IPS-15b (cell line): ENCODE measurements around the gene CEP43.

Source experiments
- H3K27me3 ChIP-seq: one replicate; pipeline ENCODE4 v1.6.1; 2013; ENCODE audit warnings: low read length; ENCODE audit not compliant: control insufficient read depth, insufficient read depth
- H3K36me3 ChIP-seq: one replicate; pipeline ENCODE4 v1.6.1; 2013; ENCODE audit warnings: low read length; ENCODE audit not compliant: control insufficient read depth, insufficient read depth
- H3K4me1 ChIP-seq: one replicate; pipeline ENCODE4 v1.6.1; 2013; ENCODE audit warnings: mild to moderate bottlenecking, low read length; ENCODE audit not compliant: control insufficient read depth, insufficient read depth
- H3K4me3 ChIP-seq: one replicate; pipeline ENCODE4 v1.5.1; 2013; ENCODE audit warnings: low read depth, low read length
- H3K9ac ChIP-seq: one replicate; pipeline ENCODE4 v1.6.1; 2013; ENCODE audit warnings: low read depth, mild to moderate bottlenecking, low read length
- H3K9me3 ChIP-seq: one replicate; pipeline ENCODE4 v1.6.1; 2013; ENCODE audit warnings: mild to moderate bottlenecking, low read length; ENCODE audit not compliant: control insufficient read depth, insufficient read depth

Gene CEP43

GRCh38 chr6:166956444-166957086 is 42.6 kb upstream of the CEP43 start, which contains the start of gene RNASET2:
RNASET2 (minus strand) TSS chr6:166956550; CDS start chr6:166956182, 368 bp downstream.
- Histone ChIP-seq H3K4me1 (peaks cover 6% of the 10 kb centered on the region), H3K27me3 (no peaks in the 10 kb centered on the region), H3K36me3 (no peaks in the 10 kb centered on the region), H3K4me3 (peak within 1 kb of the TSS; percentile 56), H3K9me3 (no peaks in the 10 kb centered on the region), H3K9ac (peak within 1 kb of the TSS; percentile 54)

- Histone ChIP-seq H3K9me3 (no peaks in the 10 kb centered on the region), H3K36me3 (no peaks in the 10 kb centered on the region), H3K4me1 (peaks cover 6% of the 10 kb centered on the region), H3K9ac (peak overlapping the region; percentile 54), H3K27me3 (no peaks in the 10 kb centered on the region), H3K4me3 (peak overlapping the region; percentile 56)
These were observed 42.0 kb upstream of the CEP43 start for GRCh38 chr6:166957087-166957804.

- H3K27me3 ChIP-seq: no peaks in the 10 kb centered on the region
- H3K9me3 ChIP-seq: no peaks in the 10 kb centered on the region
- no peak overlapping the region for H3K9ac ChIP-seq
- peaks cover 6% of the 10 kb centered on the region for H3K4me1 ChIP-seq
- no peak overlapping the region for H3K4me3 ChIP-seq
- H3K36me3 ChIP-seq: no peaks in the 10 kb centered on the region
These were observed 41.5 kb upstream of the CEP43 start for GRCh38 chr6:166957805-166958076.

DNA sequence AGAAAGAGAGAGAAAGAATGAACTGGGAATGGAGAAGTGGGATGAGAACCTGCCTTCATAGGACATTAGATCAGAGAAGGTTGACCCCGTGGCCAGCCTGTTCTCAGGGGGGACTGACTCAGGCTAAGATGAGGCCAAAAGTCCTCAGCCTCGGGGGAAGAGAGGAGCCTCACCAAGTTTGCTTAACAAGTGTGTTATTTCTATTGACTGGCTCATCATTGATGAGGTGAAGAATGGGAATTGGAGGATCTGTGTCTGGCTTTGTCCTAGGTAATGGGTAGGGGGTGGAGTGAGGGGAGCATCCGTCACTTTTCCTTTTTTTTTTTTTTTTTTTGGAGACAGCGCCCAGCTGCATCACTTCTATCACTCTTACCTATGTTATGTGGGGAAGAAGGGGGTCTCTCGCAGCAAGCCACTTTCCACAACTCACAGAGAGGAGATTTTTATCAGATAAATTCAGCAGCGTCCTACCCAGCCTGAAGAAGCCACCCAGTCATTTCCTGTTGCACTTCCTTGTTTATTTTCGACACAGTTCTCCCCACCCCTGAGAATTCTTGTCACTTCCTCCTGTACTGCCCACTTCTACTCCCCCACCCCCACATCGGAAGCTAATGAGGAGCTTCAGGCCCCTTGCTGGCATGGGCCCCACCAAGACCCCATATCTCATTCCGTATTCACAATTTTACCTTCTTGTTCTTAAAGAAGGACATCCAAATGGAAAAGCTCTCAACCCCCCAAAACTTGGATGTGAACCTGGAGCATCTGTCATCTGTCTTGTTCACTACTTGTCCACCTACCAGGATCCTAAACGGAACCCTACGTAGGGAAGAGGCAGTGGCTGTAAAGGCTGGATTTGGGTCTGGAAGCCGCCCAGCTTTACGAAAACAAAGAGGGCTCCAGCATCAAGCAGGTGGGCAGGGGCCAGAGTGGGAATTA is 40.0 kb upstream of the CEP43 start:
- Histone ChIP-seq H3K9ac (no peak overlapping the region), H3K4me3 (no peak overlapping the region), H3K9me3 (no peaks in the 10 kb centered on the region), H3K4me1 (peaks cover 6% of the 10 kb centered on the region), H3K36me3 (no peaks in the 10 kb centered on the region), H3K27me3 (no peaks in the 10 kb centered on the region)

DNA sequence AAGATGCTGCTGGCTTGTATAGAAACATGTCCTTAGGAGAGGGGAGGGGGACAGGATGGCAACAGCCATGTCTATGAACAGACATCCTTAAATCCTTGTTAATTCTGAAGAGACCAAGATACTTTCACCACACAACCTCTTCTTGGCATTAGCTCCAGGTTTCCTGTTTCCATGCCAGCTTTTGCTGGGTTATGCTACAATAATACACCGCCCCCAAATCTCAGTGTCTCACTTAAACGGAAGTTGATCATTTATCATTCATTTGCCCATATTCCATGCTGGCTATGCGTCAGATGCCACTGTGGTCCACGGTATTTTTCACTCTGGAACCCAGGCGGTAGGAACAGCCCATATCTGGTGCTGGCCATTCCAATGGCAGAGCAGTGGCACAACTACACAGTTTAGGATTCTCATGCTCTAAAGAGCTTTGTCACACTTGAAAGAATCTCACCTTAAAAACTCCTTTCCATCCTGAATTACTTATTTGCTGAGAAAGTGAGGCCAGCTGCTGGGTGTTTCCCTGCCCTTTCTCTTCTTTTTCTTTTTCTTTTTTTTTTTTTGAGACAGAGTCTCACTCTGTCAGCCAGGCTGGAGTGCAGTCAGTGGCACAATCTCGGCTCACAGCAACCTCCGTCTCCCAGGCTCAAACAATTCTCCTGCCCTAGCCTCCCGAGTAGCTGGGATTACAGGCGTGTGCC is 39.1 kb upstream of the CEP43 start:
- Histone ChIP-seq H3K9ac (no peak overlapping the region), H3K9me3 (no peaks in the 10 kb centered on the region), H3K27me3 (no peaks in the 10 kb centered on the region), H3K4me1 (peaks cover 6% of the 10 kb centered on the region), H3K36me3 (no peaks in the 10 kb centered on the region), H3K4me3 (no peak overlapping the region)

- peaks cover 6% of the 10 kb centered on the region for H3K4me1 ChIP-seq
- no peaks in the 10 kb centered on the region for H3K27me3 ChIP-seq
- H3K9ac ChIP-seq: no peak overlapping the region
- H3K36me3 ChIP-seq: no peaks in the 10 kb centered on the region
- H3K4me3 ChIP-seq: no peak overlapping the region
- H3K9me3 ChIP-seq: no peaks in the 10 kb centered on the region
These were observed 38.6 kb upstream of the CEP43 start for GRCh38 chr6:166960609-166960978.

GRCh38 chr6:166966268-166966667 is 32.9 kb upstream of the CEP43 start:
- Histone ChIP-seq H3K9ac (no peak overlapping the region), H3K4me3 (no peak overlapping the region), H3K9me3 (peaks cover 6% of the 10 kb centered on the region), H3K4me1 (no peaks in the 10 kb centered on the region), H3K36me3 (no peaks in the 10 kb centered on the region), H3K27me3 (no peaks in the 10 kb centered on the region)

DNA sequence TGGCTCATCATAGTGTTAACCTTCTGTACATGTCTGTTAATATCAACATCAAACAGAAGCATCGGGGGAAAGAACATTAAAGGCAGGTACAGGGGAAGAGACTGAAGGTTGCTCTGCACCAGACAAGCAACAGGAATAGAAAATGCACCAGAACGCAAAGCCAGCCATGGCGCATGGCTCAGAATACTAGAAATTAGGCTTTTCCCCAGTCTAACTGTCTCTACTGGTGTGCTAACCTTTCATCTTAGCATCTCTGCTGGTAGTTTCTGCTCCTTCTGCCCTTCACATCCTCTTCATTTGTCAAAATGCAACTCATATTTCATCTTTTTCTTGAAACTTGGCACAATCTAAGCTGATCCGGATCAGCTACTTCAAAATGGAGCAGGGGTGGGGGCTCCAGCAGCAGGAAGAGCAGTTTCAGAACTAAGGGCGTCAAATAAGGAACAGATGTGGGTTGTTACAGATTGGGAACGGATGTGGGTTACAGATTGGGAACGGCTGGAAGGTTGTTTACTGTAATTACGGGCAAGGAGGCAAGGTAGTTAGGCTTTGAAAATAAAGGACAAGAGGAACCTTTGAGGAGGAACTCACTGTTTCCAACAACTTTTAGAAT is 29.7 kb upstream of the CEP43 start:
- Histone ChIP-seq H3K36me3 (no peaks in the 10 kb centered on the region), H3K4me3 (no peak overlapping the region), H3K4me1 (no peaks in the 10 kb centered on the region), H3K9me3 (peaks cover 6% of the 10 kb centered on the region), H3K27me3 (no peaks in the 10 kb centered on the region), H3K9ac (no peak overlapping the region)

DNA sequence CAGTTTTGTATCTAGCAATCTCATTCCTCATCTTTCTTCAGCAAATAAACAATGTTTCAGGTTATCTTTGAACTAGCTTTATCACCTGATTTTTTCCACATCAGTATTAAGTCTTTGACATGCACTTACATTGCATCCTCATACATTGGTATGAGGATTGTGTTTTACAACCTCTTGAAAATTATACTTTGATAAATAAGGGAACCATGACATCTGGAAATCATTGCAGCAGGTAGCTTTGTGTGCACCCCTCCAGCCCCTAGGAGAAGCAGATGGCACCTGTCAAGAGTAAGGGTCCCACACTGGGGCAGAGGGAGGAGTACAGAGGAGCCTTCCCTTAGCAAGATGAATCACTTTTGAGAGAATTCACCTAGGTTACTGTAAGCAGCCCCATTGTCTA is 29.1 kb upstream of the CEP43 start:
- H3K27me3 ChIP-seq: no peaks in the 10 kb centered on the region
- no peaks in the 10 kb centered on the region for H3K4me1 ChIP-seq
- H3K9ac ChIP-seq: no peak overlapping the region
- no peak overlapping the region for H3K4me3 ChIP-seq
- H3K9me3 ChIP-seq: peaks cover 6% of the 10 kb centered on the region
- no peaks in the 10 kb centered on the region for H3K36me3 ChIP-seq

DNA sequence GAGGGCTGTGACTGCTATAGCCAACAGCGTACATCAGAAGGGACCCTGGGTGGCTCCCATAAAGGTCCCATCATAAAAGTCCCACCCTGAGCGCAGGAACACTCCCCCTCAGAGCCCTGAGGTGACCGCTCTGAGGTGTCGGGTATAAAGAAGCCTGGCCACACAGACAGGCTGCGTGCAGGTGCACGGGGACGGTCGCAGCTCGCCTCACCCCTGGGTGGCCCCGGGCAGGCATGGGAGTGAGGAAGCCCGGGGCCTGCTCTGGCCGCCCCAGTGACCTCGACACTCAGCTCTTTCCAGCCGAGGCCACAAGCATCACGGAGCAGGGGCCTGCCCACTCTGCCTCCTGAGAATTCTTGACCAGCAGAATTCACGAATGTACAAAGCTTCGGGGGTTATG is 28.4 kb upstream of the CEP43 start:
- Histone ChIP-seq H3K4me3 (no peak overlapping the region), H3K4me1 (no peaks in the 10 kb centered on the region), H3K36me3 (no peaks in the 10 kb centered on the region), H3K27me3 (no peaks in the 10 kb centered on the region), H3K9me3 (peaks cover 6% of the 10 kb centered on the region), H3K9ac (no peak overlapping the region)

DNA sequence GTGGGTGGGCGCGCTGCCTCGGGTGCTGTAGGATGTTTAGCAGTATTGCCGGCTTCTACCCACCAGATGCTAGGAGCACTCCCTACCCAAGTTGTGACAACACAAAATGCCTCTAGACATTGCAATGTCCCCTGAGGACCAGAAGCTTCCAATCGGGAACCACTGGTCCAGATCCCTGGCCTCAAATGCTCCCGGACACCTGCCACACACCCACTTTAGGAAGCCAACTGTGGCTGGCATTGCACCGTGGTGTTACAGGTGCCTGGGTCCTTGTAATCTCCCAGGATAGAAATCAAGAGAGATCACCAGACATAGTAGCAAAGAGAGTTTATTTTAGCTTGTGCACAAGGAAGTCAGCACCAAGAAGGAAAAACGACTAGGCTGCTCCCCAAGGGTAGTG is 27.9 kb upstream of the CEP43 start:
- Histone ChIP-seq H3K36me3 (no peaks in the 10 kb centered on the region), H3K4me3 (no peak overlapping the region), H3K9ac (no peak overlapping the region), H3K9me3 (peaks cover 6% of the 10 kb centered on the region), H3K4me1 (no peaks in the 10 kb centered on the region), H3K27me3 (no peaks in the 10 kb centered on the region)
